ENCODE data around the gene CALHM1.
"Not testable (repeated sequence)": the region's sequence is repeated elsewhere in the genome, so short reads cannot be mapped to it uniquely, and the experiment has no call there.

Gene CALHM1

GRCh38 chr10:103458720-103459119 lies at the start of gene CALHM1:
Gene CALHM1, minus strand, starts transcription at chr10:103458900. Its CDS starts 149 bp downstream, at chr10:103458751.
- DNase-seq (ENCODE audit: insufficient read length, low spot score) = no peak
- no peak for FAIRE-seq

GRCh38 chr10:103507235-103508191 lies 48.8 kb upstream of the CALHM1 start:
- peak; percentile 40 for FAIRE-seq
- DNase-seq (ENCODE audit: insufficient read length, low spot score) = no peak

- FAIRE-seq = no peak
- DNase-seq (ENCODE audit: insufficient read length, low spot score) = no peak
These were observed 47.4 kb upstream of the CALHM1 start for GRCh38 chr10:103506061-103506460.

GRCh38 chr10:103504181-103504783 lies 45.6 kb upstream of the CALHM1 start:
- DNase-seq (ENCODE audit: insufficient read length, low spot score) = peak; percentile 91
- FAIRE-seq = peak; percentile 89

GRCh38 chr10:103503777-103504176 lies 45.1 kb upstream of the CALHM1 start:
- FAIRE-seq; DNase-seq (ENCODE audit: insufficient read length, low spot score): not testable (repeated sequence)

GRCh38 chr10:103502849-103503660 lies 44.4 kb upstream of the CALHM1 start:
- no peak for FAIRE-seq
- DNase-seq (ENCODE audit: insufficient read length, low spot score) = no peak

GRCh38 chr10:103501186-103501585 lies 42.5 kb upstream of the CALHM1 start:
- DNase-seq (ENCODE audit: insufficient read length, low spot score) (no peak), FAIRE-seq (no peak)

GRCh38 chr10:103500481-103500880 lies 41.8 kb upstream of the CALHM1 start:
- DNase-seq (ENCODE audit: insufficient read length, low spot score) (no peak), FAIRE-seq (no peak)

GRCh38 chr10:103499881-103500280 lies 41.2 kb upstream of the CALHM1 start:
- FAIRE-seq (no peak), DNase-seq (ENCODE audit: insufficient read length, low spot score) (no peak)

- no peak for DNase-seq (ENCODE audit: insufficient read length, low spot score)
- no peak for FAIRE-seq
These were observed 40.4 kb upstream of the CALHM1 start for GRCh38 chr10:103498936-103499638.

- FAIRE-seq = no peak
- DNase-seq (ENCODE audit: insufficient read length, low spot score) = no peak
These were observed 38.6 kb upstream of the CALHM1 start for GRCh38 chr10:103497161-103497915.

GRCh38 chr10:103495321-103495720 lies 36.6 kb upstream of the CALHM1 start:
- FAIRE-seq (no peak), DNase-seq (ENCODE audit: insufficient read length, low spot score) (no peak)

GRCh38 chr10:103493916-103494877 lies 35.5 kb upstream of the CALHM1 start:
- peak; percentile 65 for FAIRE-seq
- DNase-seq (ENCODE audit: insufficient read length, low spot score) = no peak

- DNase-seq (ENCODE audit: insufficient read length, low spot score) = no peak
- FAIRE-seq = no peak
These were observed 34.7 kb upstream of the CALHM1 start, which contains the start of gene NEURL1 for GRCh38 chr10:103493362-103493915. Gene NEURL1, plus strand, starts transcription at chr10:103493705. Its CDS starts 683 bp downstream, at chr10:103494388.

GRCh38 chr10:103492655-103493261 lies 34.1 kb upstream of the CALHM1 start:
- no peak for DNase-seq (ENCODE audit: insufficient read length, low spot score)
- no peak for FAIRE-seq

- FAIRE-seq = peak; percentile 97
- peak; percentile 97 for DNase-seq (ENCODE audit: insufficient read length, low spot score)
These were observed 33.1 kb upstream of the CALHM1 start for GRCh38 chr10:103491729-103492364.

- DNase-seq (ENCODE audit: insufficient read length, low spot score) (no peak), FAIRE-seq (no peak)
These were observed 32.2 kb upstream of the CALHM1 start for GRCh38 chr10:103490986-103491314.

GRCh38 chr10:103487410-103487708 lies 28.7 kb upstream of the CALHM1 start:
- no peak for DNase-seq (ENCODE audit: insufficient read length, low spot score)
- FAIRE-seq = no peak
